ENCODE data around the gene RBMS1. TPM values are rescaled to one million over a fixed set of nuclear protein-coding genes. Genes with fewer than 3 reads are reported as not detected.
A peak's percentile ranks its signal among the peaks of the same experiment; 100 is the strongest.
"Not testable (repeated sequence)": the region's sequence is repeated elsewhere in the genome, so short reads cannot be mapped to it uniquely, and the experiment has no call there.

Gene RBMS1
- total RNA-seq, 1 donor from 2014 or later = 67.5 TPM

GRCh38 chr2:160388464-160389263 is 104.9 kb downstream of the RBMS1 start:
- peak; percentile 61 for DNase-seq (ENCODE audit: low read depth)

GRCh38 chr2:160387558-160388262 is 105.9 kb downstream of the RBMS1 start:
- peak; percentile 91 for DNase-seq (ENCODE audit: low read depth)

GRCh38 chr2:160384791-160385190 is 108.8 kb downstream of the RBMS1 start:
- no peak for DNase-seq (ENCODE audit: low read depth)

- no peak for DNase-seq (ENCODE audit: low read depth)
Observed at GRCh38 chr2:160381425-160381951, 112.1 kb downstream of the RBMS1 start.

GRCh38 chr2:160380611-160381010 is 113.0 kb downstream of the RBMS1 start:
- DNase-seq (ENCODE audit: low read depth) = no peak

- no peak for DNase-seq (ENCODE audit: low read depth)
Observed at GRCh38 chr2:160380000-160380570, 113.5 kb downstream of the RBMS1 start.

- DNase-seq (ENCODE audit: low read depth) = no peak
Observed at GRCh38 chr2:160379399-160379798, 114.2 kb downstream of the RBMS1 start.

- no peak for DNase-seq (ENCODE audit: low read depth)
Observed at GRCh38 chr2:160377204-160377995, 116.2 kb downstream of the RBMS1 start.

- DNase-seq (ENCODE audit: low read depth) = peak; percentile 70
Observed at GRCh38 chr2:160376576-160376975, 117.0 kb downstream of the RBMS1 start.

- DNase-seq (ENCODE audit: low read depth) = peak; percentile 66
Observed at GRCh38 chr2:160375802-160376469, 117.7 kb downstream of the RBMS1 start.

GRCh38 chr2:160375037-160375436 is 118.6 kb downstream of the RBMS1 start:
- DNase-seq (ENCODE audit: low read depth) = no peak

GRCh38 chr2:160373666-160374065 is 119.9 kb downstream of the RBMS1 start:
- DNase-seq (ENCODE audit: low read depth) = no peak

- DNase-seq (ENCODE audit: low read depth) = no peak
Observed at GRCh38 chr2:160373263-160373662, 120.3 kb downstream of the RBMS1 start.

GRCh38 chr2:160372585-160372984 is 121.0 kb downstream of the RBMS1 start:
- DNase-seq (ENCODE audit: low read depth) = no peak

- DNase-seq (ENCODE audit: low read depth) = no peak
Observed at GRCh38 chr2:160372010-160372356, 121.6 kb downstream of the RBMS1 start.

GRCh38 chr2:160371251-160372009 is 122.2 kb downstream of the RBMS1 start:
- no peak for DNase-seq (ENCODE audit: low read depth)

- no peak for DNase-seq (ENCODE audit: low read depth)
Observed at GRCh38 chr2:160368988-160369930, 124.3 kb downstream of the RBMS1 start.

GRCh38 chr2:160367887-160368286 is 125.7 kb downstream of the RBMS1 start:
- DNase-seq (ENCODE audit: low read depth) = peak; percentile 95

GRCh38 chr2:160367139-160367538 is 126.5 kb downstream of the RBMS1 start:
- not testable (repeated sequence) for DNase-seq (ENCODE audit: low read depth)

Measured in myocyte (in vitro differentiated cells).